ENCODE data around the gene PAN3. TPM values are rescaled to one million over a fixed set of nuclear protein-coding genes. Genes with fewer than 3 reads are reported as not detected.

Gene PAN3
- total RNA-seq, 1 donor from 2014 or later = 33.9 TPM

DNA sequence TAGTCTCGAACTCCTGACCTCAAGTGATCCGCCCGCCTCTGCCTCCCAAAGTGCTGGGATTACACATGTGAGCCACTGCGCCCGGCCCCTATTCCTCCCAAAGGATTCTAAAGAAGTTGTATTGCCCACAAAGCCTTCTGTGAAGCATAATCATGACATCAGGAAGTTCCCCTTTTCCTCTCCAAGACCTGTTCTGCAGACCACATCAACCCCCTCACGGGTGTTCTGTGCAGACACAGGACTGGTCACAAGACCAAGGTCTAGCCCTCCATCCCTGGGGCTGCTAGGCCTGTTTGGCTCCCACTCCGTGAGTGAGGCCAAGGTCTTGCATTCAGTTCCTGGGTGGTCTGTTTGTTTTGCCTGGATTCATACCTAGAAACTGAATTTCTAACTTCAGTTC is 178.5 kb downstream of the PAN3 start:
- no peak overlapping the region for H3K4me3 ChIP-seq (ENCODE audit: low read length in 3 of 3)
- no peak overlapping the region for H3K9ac ChIP-seq (ENCODE audit: low read depth in 1 of 3, low read length in 3 of 3)
- H3K9me3 ChIP-seq (ENCODE audit: control insufficient read depth in 3 of 3, low read length in 3 of 3) = no peaks in the 10 kb centered on the region
- H3K27ac ChIP-seq (ENCODE audit: low read depth, low read length) = no peak overlapping the region
- H3K4me1 ChIP-seq (ENCODE audit: control insufficient read depth in 3 of 3, insufficient read depth in 3 of 3, low read length in 3 of 3) = no peaks in the 10 kb centered on the region
- H3K27me3 ChIP-seq (ENCODE audit: control insufficient read depth in 3 of 3, insufficient read depth in 3 of 3, low read length in 3 of 3) = no peaks in the 10 kb centered on the region
- peaks cover 0 to 2% (median 0%) of the 10 kb centered on the region in 3 donors for H3K36me3 ChIP-seq (ENCODE audit: control insufficient read depth in 3 of 3, insufficient read depth in 3 of 3, low read length in 3 of 3)

- no peak overlapping the region for H3K9ac ChIP-seq (ENCODE audit: low read depth in 1 of 3, low read length in 3 of 3)
Measured at GRCh38 chr13:28318496-28318895, 180.2 kb downstream of the PAN3 start.

DNA sequence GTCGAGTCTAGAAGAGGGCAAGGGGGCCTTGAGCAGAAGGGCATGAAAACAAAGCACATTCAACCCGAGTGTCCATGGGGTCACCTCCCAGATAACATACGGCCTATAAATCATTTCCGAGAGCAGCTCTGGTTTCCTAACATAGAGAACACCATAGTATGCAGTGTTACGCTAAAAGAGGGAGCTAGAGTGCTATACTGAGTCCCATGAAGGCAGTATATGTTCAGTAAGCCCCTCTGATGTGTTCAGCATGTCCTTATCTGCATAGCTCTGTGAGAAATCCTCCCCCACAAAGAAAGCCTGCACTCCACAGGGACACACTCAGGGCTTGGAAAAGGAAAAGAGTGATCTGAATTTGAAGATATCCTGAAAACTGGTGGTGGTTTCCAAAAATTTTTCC is 181.2 kb downstream of the PAN3 start:
- Histone ChIP-seq H3K4me1 (ENCODE audit: control insufficient read depth in 3 of 3, insufficient read depth in 3 of 3, low read length in 3 of 3) (peaks cover 0 to 5% (median 0%) of the 10 kb centered on the region in 3 donors), H3K36me3 (ENCODE audit: control insufficient read depth in 3 of 3, insufficient read depth in 3 of 3, low read length in 3 of 3) (no peaks in the 10 kb centered on the region), H3K4me3 (ENCODE audit: low read length in 3 of 3) (no peak overlapping the region), H3K27ac (ENCODE audit: low read depth, low read length) (no peak overlapping the region), H3K27me3 (ENCODE audit: control insufficient read depth in 3 of 3, insufficient read depth in 3 of 3, low read length in 3 of 3) (no peaks in the 10 kb centered on the region), H3K9ac (ENCODE audit: low read depth in 1 of 3, low read length in 3 of 3) (no peak overlapping the region), H3K9me3 (ENCODE audit: control insufficient read depth in 3 of 3, low read length in 3 of 3) (no peaks in the 10 kb centered on the region)

More at GRCh38 chr13:28318496-28318895, 180.2 kb downstream of the PAN3 start:
- Histone ChIP-seq H3K4me3 (ENCODE audit: low read length in 3 of 3) (no peak overlapping the region), H3K36me3 (ENCODE audit: control insufficient read depth in 3 of 3, insufficient read depth in 3 of 3, low read length in 3 of 3) (no peaks in the 10 kb centered on the region), H3K27ac (ENCODE audit: low read depth, low read length) (no peak overlapping the region), H3K27me3 (ENCODE audit: control insufficient read depth in 3 of 3, insufficient read depth in 3 of 3, low read length in 3 of 3) (no peaks in the 10 kb centered on the region), H3K4me1 (ENCODE audit: control insufficient read depth in 3 of 3, insufficient read depth in 3 of 3, low read length in 3 of 3) (no peaks in the 10 kb centered on the region), H3K9me3 (ENCODE audit: control insufficient read depth in 3 of 3, low read length in 3 of 3) (no peaks in the 10 kb centered on the region)

DNA sequence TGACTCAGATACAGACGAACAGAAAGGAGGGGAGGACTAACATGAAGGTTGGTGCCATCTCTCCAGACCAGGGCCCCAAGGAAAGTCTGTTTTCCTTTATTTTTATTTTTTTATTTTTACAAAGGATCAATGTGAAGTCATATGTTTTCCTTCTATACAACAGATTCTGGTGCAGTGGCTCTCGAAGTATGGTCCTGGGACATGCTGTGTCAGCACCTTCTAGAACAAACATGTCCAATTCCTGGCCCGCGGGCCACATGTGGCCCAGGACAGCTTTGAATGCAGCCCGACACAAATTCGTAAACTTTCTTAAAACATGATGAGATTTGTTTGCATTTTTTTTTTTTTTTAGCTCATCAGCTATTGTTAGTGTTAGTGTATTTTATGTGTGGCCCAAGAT is 181.9 kb downstream of the PAN3 start:
- Histone ChIP-seq H3K9ac (ENCODE audit: low read depth in 1 of 3, low read length in 3 of 3) (no peak overlapping the region), H3K4me1 (ENCODE audit: control insufficient read depth in 3 of 3, insufficient read depth in 3 of 3, low read length in 3 of 3) (peaks cover 0 to 7% (median 0%) of the 10 kb centered on the region in 3 donors), H3K36me3 (ENCODE audit: control insufficient read depth in 3 of 3, insufficient read depth in 3 of 3, low read length in 3 of 3) (no peaks in the 10 kb centered on the region), H3K27me3 (ENCODE audit: control insufficient read depth in 3 of 3, insufficient read depth in 3 of 3, low read length in 3 of 3) (no peaks in the 10 kb centered on the region), H3K4me3 (ENCODE audit: low read length in 3 of 3) (no peak overlapping the region), H3K27ac (ENCODE audit: low read depth, low read length) (no peak overlapping the region), H3K9me3 (ENCODE audit: control insufficient read depth in 3 of 3, low read length in 3 of 3) (no peaks in the 10 kb centered on the region)

DNA sequence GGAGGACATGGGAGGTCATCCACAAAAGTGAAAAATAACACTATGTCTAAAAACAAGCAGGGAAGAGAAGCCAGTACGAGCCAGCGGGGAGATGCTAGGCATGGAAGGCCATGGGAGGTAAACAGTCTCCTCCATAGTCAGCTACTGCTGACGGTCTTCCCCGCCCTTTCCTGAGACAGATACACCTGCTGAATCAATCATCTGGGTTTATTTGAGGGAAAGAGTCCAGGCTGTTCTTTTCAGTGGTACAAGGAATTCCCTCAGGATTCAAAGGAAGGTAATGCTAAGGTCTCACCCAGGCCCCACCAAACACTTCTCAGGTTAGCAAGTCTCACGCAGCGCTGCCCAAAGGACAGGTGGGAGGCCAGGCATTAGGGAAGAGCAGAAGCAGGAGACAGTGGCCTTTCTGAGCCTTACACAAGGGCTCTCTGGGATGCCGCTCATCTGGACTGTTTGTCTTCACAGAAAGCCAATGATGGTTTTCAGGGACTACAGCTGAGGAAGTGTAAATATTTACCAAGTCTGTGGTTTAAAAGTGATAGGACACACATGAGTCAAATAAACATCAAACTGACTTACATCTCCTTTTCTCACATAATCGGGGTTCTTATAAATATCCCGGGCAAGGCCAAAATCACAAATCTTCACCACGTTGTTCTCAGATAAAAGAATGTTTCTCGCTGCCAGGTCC is 182.7 kb downstream of the PAN3 start:
- Histone ChIP-seq H3K36me3 (ENCODE audit: control insufficient read depth in 3 of 3, insufficient read depth in 3 of 3, low read length in 3 of 3) (no peaks in the 10 kb centered on the region), H3K27me3 (ENCODE audit: control insufficient read depth in 3 of 3, insufficient read depth in 3 of 3, low read length in 3 of 3) (no peaks in the 10 kb centered on the region), H3K4me3 (ENCODE audit: low read length in 3 of 3) (no peak overlapping the region), H3K4me1 (ENCODE audit: control insufficient read depth in 3 of 3, insufficient read depth in 3 of 3, low read length in 3 of 3) (peaks cover 0 to 7% (median 0%) of the 10 kb centered on the region in 3 donors), H3K9me3 (ENCODE audit: control insufficient read depth in 3 of 3, low read length in 3 of 3) (no peaks in the 10 kb centered on the region), H3K27ac (ENCODE audit: low read depth, low read length) (no peak overlapping the region), H3K9ac (ENCODE audit: low read depth in 1 of 3, low read length in 3 of 3) (no peak overlapping the region)

GRCh38 chr13:28321756-28322155 is 183.4 kb downstream of the PAN3 start:
- no peaks in the 10 kb centered on the region for H3K36me3 ChIP-seq (ENCODE audit: control insufficient read depth in 3 of 3, insufficient read depth in 3 of 3, low read length in 3 of 3)
- H3K27ac ChIP-seq (ENCODE audit: low read depth, low read length) = no peak overlapping the region
- H3K4me1 ChIP-seq (ENCODE audit: control insufficient read depth in 3 of 3, insufficient read depth in 3 of 3, low read length in 3 of 3) = peaks cover 0 to 7% (median 0%) of the 10 kb centered on the region in 3 donors
- H3K9me3 ChIP-seq (ENCODE audit: control insufficient read depth in 3 of 3, low read length in 3 of 3) = no peaks in the 10 kb centered on the region
- no peak overlapping the region for H3K4me3 ChIP-seq (ENCODE audit: low read length in 3 of 3)
- H3K27me3 ChIP-seq (ENCODE audit: control insufficient read depth in 3 of 3, insufficient read depth in 3 of 3, low read length in 3 of 3) = no peaks in the 10 kb centered on the region
- H3K9ac ChIP-seq (ENCODE audit: low read depth in 1 of 3, low read length in 3 of 3) = no peak overlapping the region

GRCh38 chr13:28322256-28322905 is 184.0 kb downstream of the PAN3 start:
- peaks cover 0 to 7% (median 0%) of the 10 kb centered on the region in 3 donors for H3K4me1 ChIP-seq (ENCODE audit: control insufficient read depth in 3 of 3, insufficient read depth in 3 of 3, low read length in 3 of 3)
- H3K4me3 ChIP-seq (ENCODE audit: low read length in 3 of 3) = no peak overlapping the region
- H3K27ac ChIP-seq (ENCODE audit: low read depth, low read length) = no peak overlapping the region
- no peaks in the 10 kb centered on the region for H3K27me3 ChIP-seq (ENCODE audit: control insufficient read depth in 3 of 3, insufficient read depth in 3 of 3, low read length in 3 of 3)
- no peaks in the 10 kb centered on the region for H3K9me3 ChIP-seq (ENCODE audit: control insufficient read depth in 3 of 3, low read length in 3 of 3)
- H3K36me3 ChIP-seq (ENCODE audit: control insufficient read depth in 3 of 3, insufficient read depth in 3 of 3, low read length in 3 of 3) = no peaks in the 10 kb centered on the region
- no peak overlapping the region for H3K9ac ChIP-seq (ENCODE audit: low read depth in 1 of 3, low read length in 3 of 3)

DNA sequence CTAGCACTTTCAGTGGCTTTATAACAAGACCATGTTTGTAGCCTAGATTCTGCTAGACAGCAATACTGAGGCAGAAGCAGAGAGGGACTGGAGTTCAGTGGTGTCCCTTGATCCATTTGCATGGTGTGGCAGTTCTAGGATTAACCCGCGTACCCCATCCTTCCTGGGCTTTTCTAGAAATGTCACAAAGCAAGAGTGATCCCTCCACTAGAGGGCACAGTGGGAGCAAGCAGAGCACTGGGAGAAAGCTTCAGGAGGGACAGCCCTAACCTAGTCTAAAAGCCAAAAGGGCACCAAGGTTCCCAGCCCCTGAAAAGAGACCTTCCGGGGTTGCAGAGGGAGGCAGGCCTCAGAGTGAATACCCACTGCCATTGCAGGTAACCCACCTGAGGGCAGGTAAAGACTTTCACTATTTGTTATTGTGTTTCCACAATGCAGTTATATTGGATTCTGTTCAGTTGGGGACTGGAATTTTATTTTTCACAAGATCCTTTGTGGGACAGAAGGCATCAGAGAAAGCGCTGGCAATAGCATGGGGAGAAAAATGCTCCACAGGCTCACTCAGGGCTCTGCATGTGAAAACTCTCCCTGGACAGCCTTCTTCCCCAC is 185.9 kb downstream of the PAN3 start:
- H3K36me3 ChIP-seq (ENCODE audit: control insufficient read depth in 3 of 3, insufficient read depth in 3 of 3, low read length in 3 of 3) = no peaks in the 10 kb centered on the region
- no peaks in the 10 kb centered on the region for H3K27me3 ChIP-seq (ENCODE audit: control insufficient read depth in 3 of 3, insufficient read depth in 3 of 3, low read length in 3 of 3)
- H3K4me3 ChIP-seq (ENCODE audit: low read length in 3 of 3) = no peak overlapping the region
- H3K9ac ChIP-seq (ENCODE audit: low read depth in 1 of 3, low read length in 3 of 3) = peak overlapping the region in 1 of 3 donors; percentile 8
- H3K4me1 ChIP-seq (ENCODE audit: control insufficient read depth in 3 of 3, insufficient read depth in 3 of 3, low read length in 3 of 3) = peaks cover 0 to 7% (median 0%) of the 10 kb centered on the region in 3 donors
- H3K27ac ChIP-seq (ENCODE audit: low read depth, low read length) = no peak overlapping the region
- no peaks in the 10 kb centered on the region for H3K9me3 ChIP-seq (ENCODE audit: control insufficient read depth in 3 of 3, low read length in 3 of 3)

GRCh38 chr13:28325022-28325421 is 186.7 kb downstream of the PAN3 start:
- Histone ChIP-seq H3K36me3 (ENCODE audit: control insufficient read depth in 3 of 3, insufficient read depth in 3 of 3, low read length in 3 of 3) (no peaks in the 10 kb centered on the region), H3K9me3 (ENCODE audit: control insufficient read depth in 3 of 3, low read length in 3 of 3) (no peaks in the 10 kb centered on the region), H3K4me1 (ENCODE audit: control insufficient read depth in 3 of 3, insufficient read depth in 3 of 3, low read length in 3 of 3) (peaks cover 0 to 7% (median 0%) of the 10 kb centered on the region in 3 donors), H3K27ac (ENCODE audit: low read depth, low read length) (no peak overlapping the region), H3K27me3 (ENCODE audit: control insufficient read depth in 3 of 3, insufficient read depth in 3 of 3, low read length in 3 of 3) (no peaks in the 10 kb centered on the region), H3K4me3 (ENCODE audit: low read length in 3 of 3) (no peak overlapping the region), H3K9ac (ENCODE audit: low read depth in 1 of 3, low read length in 3 of 3) (no peak overlapping the region)

GRCh38 chr13:28326056-28326455 is 187.7 kb downstream of the PAN3 start:
- Histone ChIP-seq H3K27ac (ENCODE audit: low read depth, low read length) (no peak overlapping the region), H3K27me3 (ENCODE audit: control insufficient read depth in 3 of 3, insufficient read depth in 3 of 3, low read length in 3 of 3) (no peaks in the 10 kb centered on the region), H3K9ac (ENCODE audit: low read depth in 1 of 3, low read length in 3 of 3) (no peak overlapping the region), H3K36me3 (ENCODE audit: control insufficient read depth in 3 of 3, insufficient read depth in 3 of 3, low read length in 3 of 3) (no peaks in the 10 kb centered on the region), H3K9me3 (ENCODE audit: control insufficient read depth in 3 of 3, low read length in 3 of 3) (no peaks in the 10 kb centered on the region), H3K4me1 (ENCODE audit: control insufficient read depth in 3 of 3, insufficient read depth in 3 of 3, low read length in 3 of 3) (peaks cover 0 to 7% (median 0%) of the 10 kb centered on the region in 3 donors), H3K4me3 (ENCODE audit: low read length in 3 of 3) (no peak overlapping the region)
